Daoy (cell line): ENCODE measurements around the gene AKR1C3. TPM values are rescaled to one million over a fixed set of nuclear protein-coding genes. Genes with fewer than 3 reads are reported as not detected.
"Not testable (repeated sequence)": the region's sequence is repeated elsewhere in the genome, so short reads cannot be mapped to it uniquely, and the experiment has no call there.

Source experiments
- DNase-seq: peaks from one replicate; pipeline ENCODE4 v3.0.0-alpha.2; 2015; ENCODE audit warnings: low read depth
- total RNA-seq: library from RNA; depleted of rRNA; stranded (reverse); fragments of >200 nt; shearing (Covaris generic); gene quantifications from 2 replicates; pipeline ENCODE4 v1.2.3, GENCODE V29; 2014

Gene AKR1C3
- total RNA-seq, 1 experiment from 2014 or later: 4.3 TPM

DNA sequence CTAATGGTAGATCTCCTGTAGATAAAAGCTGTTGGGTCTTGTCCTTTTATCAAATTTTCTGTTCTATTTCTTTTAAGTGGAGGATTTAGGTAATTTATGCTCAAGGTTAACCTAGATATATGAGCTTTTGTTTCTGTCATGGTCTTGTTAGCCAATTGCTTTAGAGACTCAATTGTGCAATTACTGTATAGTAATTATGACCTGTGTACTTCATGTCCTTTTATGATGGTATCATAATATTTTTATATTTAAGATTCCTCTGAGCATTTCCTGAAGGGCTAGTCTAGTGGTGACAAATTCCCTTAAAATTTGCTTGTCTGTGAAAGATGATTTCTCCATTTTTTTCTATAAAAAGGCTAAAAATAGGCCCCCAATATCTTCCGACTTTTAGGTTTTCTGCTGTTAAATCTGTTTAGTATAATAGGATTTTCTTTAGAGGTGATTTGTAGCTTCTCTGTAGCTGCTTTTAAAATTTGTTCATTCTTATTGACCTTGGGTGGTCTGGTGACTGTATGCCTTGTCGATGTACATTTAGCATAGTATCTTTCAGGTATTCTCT, 5.4 kb upstream of the AKR1C3 start:
- DNase-seq: no peak

- DNase-seq: peak; percentile 3
Measured at GRCh38 chr10:5089865-5090264, 4.3 kb upstream of the AKR1C3 start.

DNA sequence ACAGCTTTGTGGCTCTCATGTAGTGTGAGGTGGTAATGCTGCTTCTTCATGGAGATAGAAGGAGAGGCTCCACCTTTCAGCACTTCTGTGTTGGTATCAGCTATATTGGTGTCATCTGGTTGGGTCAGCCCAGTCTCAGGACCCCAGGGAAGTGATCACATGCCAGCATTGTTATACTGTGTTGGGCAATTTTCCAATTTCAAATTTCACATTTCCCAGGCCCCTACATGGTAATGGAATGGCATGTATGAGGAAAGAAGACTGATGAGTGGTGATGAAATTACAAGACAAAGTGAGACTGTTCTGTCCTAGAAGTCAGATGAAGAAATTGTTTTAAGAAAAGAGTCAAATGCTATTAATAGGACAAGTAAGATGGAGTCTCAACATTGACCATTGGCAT, 3.7 kb upstream of the AKR1C3 start:
- no peak for DNase-seq

- DNase-seq: no peak
Measured at GRCh38 chr10:5091196-5091595, 3.0 kb upstream of the AKR1C3 start.

DNA sequence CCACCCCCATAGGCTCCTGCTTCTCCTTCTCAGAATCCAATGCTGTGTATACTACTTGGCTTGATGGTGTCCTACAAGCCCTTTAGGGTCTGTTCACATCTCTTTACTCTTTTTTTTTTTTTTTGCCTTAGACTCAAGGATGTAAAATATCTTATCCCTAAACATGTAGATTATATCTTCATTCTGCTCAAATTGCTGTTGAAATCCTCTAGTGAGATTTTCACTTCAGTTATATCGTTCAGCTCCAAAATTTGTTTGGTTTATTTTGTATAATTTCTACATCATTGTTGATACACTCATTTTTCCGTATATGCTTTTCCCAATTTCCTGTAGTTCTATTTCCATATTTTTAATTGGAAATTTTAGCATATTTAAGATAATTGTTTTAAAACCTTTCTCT, 1.8 kb upstream of the AKR1C3 start:
- DNase-seq: no peak

- DNase-seq: no peak
Measured at GRCh38 chr10:5092848-5093790, 1.1 kb upstream of the AKR1C3 start.

- DNase-seq: no peak
Measured at GRCh38 chr10:5095687-5096086, 1.5 kb downstream of the AKR1C3 start.

DNA sequence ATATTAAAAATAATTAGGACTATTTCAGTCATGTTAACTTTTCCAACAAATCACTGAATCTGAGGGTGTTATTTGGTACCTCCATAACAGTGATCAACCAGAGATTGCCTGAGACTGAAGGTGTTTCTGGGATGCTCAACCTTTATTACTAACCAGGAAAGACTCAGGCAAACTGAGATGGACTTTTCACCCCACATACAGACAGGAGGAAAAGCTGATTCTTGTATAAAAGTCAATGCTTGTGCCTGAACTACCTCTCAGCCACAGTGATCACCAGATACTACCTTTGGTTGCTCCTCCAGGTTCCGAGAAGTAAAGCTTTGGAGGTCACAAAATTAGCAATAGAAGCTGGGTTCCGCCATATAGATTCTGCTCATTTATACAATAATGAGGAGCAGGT, 1.9 kb downstream of the AKR1C3 start:
- no peak for DNase-seq

GRCh38 chr10:5102479-5102878, 8.3 kb downstream of the AKR1C3 start:
- not testable (repeated sequence) for DNase-seq

GRCh38 chr10:5103481-5103880, 9.3 kb downstream of the AKR1C3 start:
- no peak for DNase-seq

DNA sequence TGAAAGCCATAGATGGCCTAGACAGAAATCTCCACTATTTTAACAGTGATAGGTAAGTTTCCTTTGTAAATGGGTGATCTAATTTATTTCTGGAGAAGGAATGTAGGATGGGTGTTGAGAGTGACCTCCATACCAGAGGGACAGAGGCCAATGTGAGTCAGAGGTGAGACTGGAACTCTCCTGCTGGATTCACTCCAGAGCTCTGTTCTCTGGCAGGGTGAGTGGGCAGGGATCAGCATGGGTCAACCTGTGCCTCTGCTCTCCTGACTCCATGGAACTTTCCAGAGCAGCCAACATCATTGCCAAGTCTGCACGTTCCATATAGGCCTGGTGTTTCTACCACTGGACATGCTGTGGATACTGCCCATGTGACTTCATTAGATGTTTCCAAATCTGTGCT, 11.4 kb downstream of the AKR1C3 start:
- DNase-seq: no peak

DNA sequence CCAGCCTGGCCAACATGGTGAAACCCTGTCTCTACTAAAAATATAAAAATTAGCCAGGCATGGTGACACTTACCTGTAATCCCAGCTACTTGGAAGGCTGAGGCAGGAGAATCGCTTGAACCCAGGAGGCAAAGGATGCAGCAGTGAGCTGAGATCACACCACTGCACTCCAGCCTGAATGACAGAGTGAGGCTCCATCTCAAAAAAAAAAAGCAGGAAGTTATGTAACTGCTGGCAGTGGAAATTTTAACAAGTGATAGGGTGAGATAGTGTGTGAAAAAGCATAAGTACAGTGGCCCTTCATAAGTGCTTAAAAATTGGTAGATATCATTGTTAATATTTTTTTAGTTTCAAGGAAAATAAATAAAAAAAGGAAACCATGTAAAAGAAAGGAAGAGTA, 12.3 kb downstream of the AKR1C3 start:
- no peak for DNase-seq

DNA sequence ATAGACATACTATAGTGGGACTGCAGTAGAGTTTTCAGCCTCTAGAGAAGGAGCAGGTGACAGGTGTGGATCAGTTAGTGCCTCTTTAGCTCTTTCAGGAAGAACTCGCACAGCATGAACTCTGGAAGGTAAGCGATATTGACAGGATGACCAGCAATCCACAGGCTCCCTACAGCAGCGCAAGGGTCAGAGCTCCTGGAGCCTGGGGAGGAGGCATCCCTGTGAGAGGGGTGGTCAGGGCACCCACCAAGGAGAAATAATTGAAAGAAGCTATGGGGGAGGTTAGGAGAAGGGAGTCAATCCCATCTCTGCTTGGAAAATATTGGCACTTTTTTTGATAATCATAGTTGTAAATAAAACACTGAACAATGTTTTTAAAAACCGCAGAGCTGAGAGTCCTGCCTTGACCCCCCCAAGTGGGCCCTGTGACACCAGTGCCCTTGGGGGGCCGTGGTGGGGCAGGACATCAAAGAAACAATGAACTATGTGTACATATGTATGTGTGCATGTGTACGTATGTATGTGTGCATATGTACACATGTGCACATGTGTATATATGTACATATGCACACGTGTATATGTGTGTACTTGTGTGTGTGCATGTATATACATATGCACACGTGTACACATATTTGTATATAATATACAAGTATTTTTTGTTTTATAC, 13.8 kb downstream of the AKR1C3 start:
- no peak for DNase-seq

- DNase-seq: no peak
Measured at GRCh38 chr10:5108658-5109416, 14.6 kb downstream of the AKR1C3 start.

- not testable (repeated sequence) for DNase-seq
Measured at GRCh38 chr10:5109861-5110260, 15.6 kb downstream of the AKR1C3 start.

GRCh38 chr10:5116621-5117020, 22.4 kb downstream of the AKR1C3 start:
- DNase-seq: no peak

- no peak for DNase-seq
Measured at GRCh38 chr10:5117026-5117425, 22.8 kb downstream of the AKR1C3 start.

DNA sequence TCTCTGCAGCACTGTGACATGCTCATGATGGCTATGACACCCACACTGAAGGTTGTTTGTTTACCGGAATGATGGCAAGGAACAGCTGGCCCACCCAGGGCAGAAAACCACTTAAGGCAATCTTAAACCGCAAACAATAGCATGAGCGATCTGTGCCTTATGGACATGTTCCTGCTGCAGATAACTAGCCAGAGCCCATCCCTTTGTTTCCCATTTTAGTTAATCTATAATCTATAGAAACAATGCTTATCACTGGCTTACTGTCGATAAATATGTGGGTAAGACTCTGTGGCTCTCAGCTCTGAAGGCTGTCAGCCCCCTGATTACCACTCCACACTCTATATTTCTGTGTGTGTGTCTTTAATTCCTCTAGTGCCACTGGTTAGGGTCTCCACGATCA, 25.8 kb downstream of the AKR1C3 start:
- DNase-seq: not testable (repeated sequence)

GRCh38 chr10:5123886-5124285, 29.7 kb downstream of the AKR1C3 start:
- no peak for DNase-seq

DNA sequence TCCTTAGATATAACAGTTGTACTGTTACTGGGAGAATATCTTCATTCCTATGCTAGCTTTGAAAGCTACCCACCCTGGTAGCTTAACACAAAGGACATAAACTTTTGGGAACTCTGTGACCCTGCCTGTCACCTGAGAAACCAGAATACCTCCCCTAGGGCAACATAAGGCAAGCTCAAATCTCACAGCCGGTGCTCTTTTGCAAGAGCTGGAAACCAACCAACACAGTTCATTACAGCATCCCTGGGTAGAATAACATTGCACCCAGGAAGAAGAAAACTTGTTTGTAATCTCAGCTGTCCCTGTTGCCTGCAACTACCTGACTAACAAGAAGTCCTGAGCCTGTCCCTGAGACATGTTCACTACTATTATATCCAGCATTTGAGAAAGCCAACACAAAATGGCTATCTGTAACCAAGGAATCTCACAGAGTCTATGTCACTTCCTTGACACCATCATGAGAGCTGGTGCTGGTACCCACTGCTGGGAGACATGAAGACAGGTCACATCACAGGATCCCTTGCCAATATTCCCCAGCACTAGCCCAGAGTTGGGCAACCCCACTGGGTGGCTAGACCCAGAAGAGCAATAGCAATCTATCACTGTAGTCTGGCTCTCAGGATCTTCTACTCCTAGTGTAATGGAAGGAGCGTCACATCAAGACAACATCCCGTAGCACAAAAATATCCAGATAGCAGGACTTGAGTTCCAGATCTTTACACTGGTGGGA, 31.3 kb downstream of the AKR1C3 start:
- DNase-seq: no peak

DNA sequence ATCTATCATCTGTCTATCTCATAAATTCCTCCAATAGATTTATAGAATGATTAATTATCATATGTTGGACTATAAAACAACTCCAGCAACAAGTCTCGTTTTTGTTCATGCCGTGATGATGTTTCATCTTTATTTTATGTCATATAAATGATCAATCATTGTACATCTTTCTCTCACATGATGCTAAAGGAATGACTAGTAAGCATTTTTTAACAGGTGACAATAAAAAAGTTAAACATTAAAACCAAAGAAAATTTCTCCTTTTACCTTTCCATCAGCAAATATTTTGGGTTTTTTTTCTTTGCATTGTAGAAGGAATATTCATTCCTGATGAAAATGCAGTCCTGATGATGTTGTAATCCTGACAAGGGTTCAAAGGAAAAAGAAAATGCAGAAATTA, 41.4 kb downstream of the AKR1C3 start:
- DNase-seq: no peak
